HepG2 (cell line): Measurements from ENCODE around the gene RUVBL2. TPM values are rescaled to one million over a fixed set of nuclear protein-coding genes. Genes with fewer than 3 reads are reported as not detected.

Source experiments
- ASH2L ChIP-seq: fragments of 300-600, 200-600 bp; sonication (generic); IDR thresholded peaks from 2 replicates; pipeline ENCODE4 v1.7.0; 2017; ENCODE audit warnings: low read depth, mild to moderate bottlenecking, moderate library complexity, mixed read lengths, low read length; ENCODE audit not compliant: insufficient read length
- CBX5 ChIP-seq: sonication (generic); formaldehyde crosslinking; IDR thresholded peaks from 2 replicates; pipeline ENCODE4 v1.4.0; 2020; ENCODE audit warnings: missing genetic modification reagents, borderline replicate concordance
- CCDC6 ChIP-seq: sonication (generic); formaldehyde crosslinking; IDR thresholded peaks from 2 replicates; pipeline ENCODE4 v1.8.1; 2022; ENCODE audit warnings: mild to moderate bottlenecking, missing genetic modification reagents, moderate library complexity
- DNMT3B ChIP-seq: conservative IDR thresholded peaks from 2 replicates; pipeline ENCODE4 v1.6.1; 2016; ENCODE audit warnings: missing biosample characterization, control low read depth
- EEA1 ChIP-seq: sonication (generic); formaldehyde crosslinking; IDR thresholded peaks from 2 replicates; pipeline ENCODE4 v1.5.1; 2020; ENCODE audit warnings: mild to moderate bottlenecking, missing genetic modification reagents, borderline replicate concordance
- PTBP1 ChIP-seq: fragments of 200-400 bp; formaldehyde crosslinking; IDR thresholded peaks from 2 replicates; pipeline ENCODE4 v1.6.1; 2018; ENCODE audit warnings: low read length, low read depth; ENCODE audit not compliant: poor library complexity, severe bottlenecking
- SUZ12 ChIP-seq: fragments of 150-350 bp; IDR thresholded peaks from 2 replicates; pipeline ENCODE4 v1.6.1; 2014; ENCODE audit warnings: low read depth, low read length
- TEAD2 ChIP-seq: sonication (generic); formaldehyde crosslinking; IDR thresholded peaks from 2 replicates; pipeline ENCODE4 v1.9.0; 2021; ENCODE audit warnings: missing genetic modification reagents
- ZFP36L1 ChIP-seq: sonication (generic); formaldehyde crosslinking; IDR thresholded peaks from 2 replicates; pipeline ENCODE4 v1.8.0; 2022; ENCODE audit warnings: mild to moderate bottlenecking, missing genetic modification reagents, moderate library complexity
- ZFX ChIP-seq: sonication (generic); formaldehyde crosslinking; IDR thresholded peaks from 2 replicates; pipeline ENCODE4 v1.4.0; 2020; ENCODE audit warnings: mild to moderate bottlenecking, low read depth, missing genetic modification reagents, moderate library complexity
- ZMYM2 ChIP-seq: sonication (generic); formaldehyde crosslinking; IDR thresholded peaks from 2 replicates; pipeline ENCODE4 v1.8.0; 2022; ENCODE audit warnings: mild to moderate bottlenecking, missing genetic modification reagents
- ZNF124 ChIP-seq: sonication (generic); formaldehyde crosslinking; IDR thresholded peaks from 2 replicates; pipeline ENCODE4 v1.4.0; 2020; ENCODE audit warnings: missing genetic modification reagents
- ZNF234 ChIP-seq: sonication (generic); formaldehyde crosslinking; conservative IDR thresholded peaks from 2 replicates; pipeline ENCODE4 v1.5.1; 2020; ENCODE audit warnings: mild to moderate bottlenecking, missing genetic modification reagents
- ZNF44 ChIP-seq: sonication (generic); formaldehyde crosslinking; IDR thresholded peaks from 2 replicates; pipeline ENCODE4 v1.5.1; 2020; ENCODE audit warnings: mild to moderate bottlenecking, missing genetic modification reagents
- ZNF644 ChIP-seq: IDR thresholded peaks from 2 replicates; pipeline ENCODE4 v1.6.1; 2016; ENCODE audit warnings: low read depth
- ZNF703 ChIP-seq: sonication (generic); formaldehyde crosslinking; IDR thresholded peaks from 2 replicates; pipeline ENCODE4 v1.5.1; 2020; ENCODE audit warnings: missing genetic modification reagents, mild to moderate bottlenecking, moderate library complexity, borderline replicate concordance
- ZNF768 ChIP-seq: sonication (generic); formaldehyde crosslinking; IDR thresholded peaks from 2 replicates; pipeline ENCODE4 v1.4.0; 2020; ENCODE audit warnings: missing genetic modification reagents
- polyA plus RNA-seq, 8 experiments: library from polyadenylated mRNA; depleted of rRNA in 3 of 8; stranded (reverse) in 7 of 8; unstranded in 1 of 8; fragments of >200 nt; fragmentation: Illumina TruSeq in 4 of 8; extraction: Trizol in 4 of 8; gene quantifications; 2 replicates each; pipeline versions ENCODE4 v1.2.1 to v1.2.3, GENCODE V29; 2011 to 2016; ENCODE audit warnings: low read depth in 4 of 8, missing spikeins in 1 of 8, mixed read lengths in 1 of 8; ENCODE audit not compliant: insufficient read depth in 1 of 8
- total RNA-seq, 5 experiments: library from RNA; depleted of rRNA; stranded (reverse); fragments of >200 nt; fragmentation: Illumina TruSeq; extraction: Trizol; gene quantifications; 2 replicates each; pipeline ENCODE4 v1.2.3, GENCODE V29; 2016; ENCODE audit warnings: low read depth in 1 of 5
- TF ChIP-seq, protein P1 (sequence below): sonication (generic); formaldehyde crosslinking; IDR thresholded peaks from 2 replicates; pipeline ENCODE4 v1.4.0; 2020; ENCODE audit warnings: missing genetic modification reagents
- TF ChIP-seq, protein P2 (sequence below): IDR thresholded peaks from 2 replicates; pipeline ENCODE4 v1.6.1; 2012; ENCODE audit warnings: low read length, improper control_type of control experiment
- TF ChIP-seq, protein P3 (sequence below): sonication (generic); formaldehyde crosslinking; IDR thresholded peaks from 2 replicates; pipeline ENCODE4 v1.5.0; 2020; ENCODE audit warnings: mild to moderate bottlenecking, missing genetic modification reagents
- TF ChIP-seq, protein P4 (sequence below): sonication (generic); formaldehyde crosslinking; IDR thresholded peaks from 2 replicates; pipeline ENCODE4 v1.4.0; 2020; ENCODE audit warnings: missing genetic modification reagents; ENCODE audit errors: not compliant biosample characterization

Gene RUVBL2
- total and polyA plus RNA-seq, 2 of the 13 experiments (the other 11 are each of a cell fraction or from before 2014, with no cell fraction given) = 120 to 122 TPM

DNA sequence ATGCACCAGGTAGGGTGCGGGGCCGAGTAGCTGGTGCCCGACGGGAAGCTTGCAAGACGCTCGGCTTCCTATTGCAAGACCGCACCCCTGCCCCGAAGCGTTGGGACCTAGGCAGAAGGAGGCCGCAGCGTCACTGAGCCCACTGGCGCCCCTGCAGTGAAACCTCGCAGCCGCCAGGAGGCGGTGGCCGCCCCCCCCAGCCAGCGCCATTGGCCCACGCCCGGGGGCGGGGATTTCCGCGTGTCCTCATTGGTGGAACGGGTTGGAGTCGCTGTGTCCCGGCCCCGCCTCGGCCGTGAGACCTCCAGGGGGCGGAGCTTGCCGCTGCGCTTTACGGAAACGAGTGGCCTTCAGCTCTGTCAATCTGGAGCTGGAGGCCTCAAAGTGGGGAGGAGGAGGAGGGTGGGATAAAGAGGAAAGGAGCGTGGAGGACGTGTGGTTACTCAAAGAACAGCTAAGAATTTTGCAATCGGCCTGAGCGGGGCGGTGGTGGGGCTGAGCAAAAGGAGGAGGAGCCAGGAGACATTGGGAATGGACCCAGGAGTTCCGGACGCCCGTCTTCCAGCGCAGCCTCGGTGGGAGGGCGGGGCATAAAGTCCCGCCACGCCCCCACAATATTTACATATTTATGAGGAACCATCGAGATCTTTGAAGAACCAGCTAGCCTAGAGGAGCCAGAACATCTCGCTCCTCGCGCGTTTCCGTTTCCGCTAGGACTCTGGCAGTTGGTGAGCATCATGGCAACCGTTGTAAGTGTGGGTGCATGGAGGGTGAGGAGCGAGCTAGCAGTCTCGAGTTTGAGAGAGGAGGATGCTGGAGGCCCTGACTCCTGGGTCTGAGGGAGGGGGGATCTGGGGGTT, at the start of gene RUVBL2, which contains the start of gene GYS1 (continued):
- TF ChIP-seq ZNF44 (CRISPR knock-in tag) = no peak
- TF ChIP-seq ZNF644 = no peak
- TF ChIP-seq EEA1 = no peak; the same call in 1 of the 2 replicates
- TF ChIP-seq CBX5 (CRISPR knock-in tag) = peak; percentile 43; the same call in 1 of the 2 replicates
- TF ChIP-seq, protein P1, sequence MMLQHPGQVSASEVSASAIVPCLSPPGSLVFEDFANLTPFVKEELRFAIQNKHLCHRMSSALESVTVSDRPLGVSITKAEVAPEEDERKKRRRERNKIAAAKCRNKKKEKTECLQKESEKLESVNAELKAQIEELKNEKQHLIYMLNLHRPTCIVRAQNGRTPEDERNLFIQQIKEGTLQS = no peak
- no peak for TF ChIP-seq CCDC6 (CRISPR knock-in tag)
- TF ChIP-seq ZMYM2 (CRISPR knock-in tag) = no peak
- TF ChIP-seq, protein P2, sequence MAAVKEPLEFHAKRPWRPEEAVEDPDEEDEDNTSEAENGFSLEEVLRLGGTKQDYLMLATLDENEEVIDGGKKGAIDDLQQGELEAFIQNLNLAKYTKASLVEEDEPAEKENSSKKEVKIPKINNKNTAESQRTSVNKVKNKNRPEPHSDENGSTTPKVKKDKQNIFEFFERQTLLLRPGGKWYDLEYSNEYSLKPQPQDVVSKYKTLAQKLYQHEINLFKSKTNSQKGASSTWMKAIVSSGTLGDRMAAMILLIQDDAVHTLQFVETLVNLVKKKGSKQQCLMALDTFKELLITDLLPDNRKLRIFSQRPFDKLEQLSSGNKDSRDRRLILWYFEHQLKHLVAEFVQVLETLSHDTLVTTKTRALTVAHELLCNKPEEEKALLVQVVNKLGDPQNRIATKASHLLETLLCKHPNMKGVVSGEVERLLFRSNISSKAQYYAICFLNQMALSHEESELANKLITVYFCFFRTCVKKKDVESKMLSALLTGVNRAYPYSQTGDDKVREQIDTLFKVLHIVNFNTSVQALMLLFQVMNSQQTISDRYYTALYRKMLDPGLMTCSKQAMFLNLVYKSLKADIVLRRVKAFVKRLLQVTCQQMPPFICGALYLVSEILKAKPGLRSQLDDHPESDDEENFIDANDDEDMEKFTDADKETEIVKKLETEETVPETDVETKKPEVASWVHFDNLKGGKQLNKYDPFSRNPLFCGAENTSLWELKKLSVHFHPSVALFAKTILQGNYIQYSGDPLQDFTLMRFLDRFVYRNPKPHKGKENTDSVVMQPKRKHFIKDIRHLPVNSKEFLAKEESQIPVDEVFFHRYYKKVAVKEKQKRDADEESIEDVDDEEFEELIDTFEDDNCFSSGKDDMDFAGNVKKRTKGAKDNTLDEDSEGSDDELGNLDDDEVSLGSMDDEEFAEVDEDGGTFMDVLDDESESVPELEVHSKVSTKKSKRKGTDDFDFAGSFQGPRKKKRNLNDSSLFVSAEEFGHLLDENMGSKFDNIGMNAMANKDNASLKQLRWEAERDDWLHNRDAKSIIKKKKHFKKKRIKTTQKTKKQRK = no peak
- no peak for TF ChIP-seq TEAD2 (CRISPR knock-in tag)
- no peak for TF ChIP-seq SUZ12
- TF ChIP-seq, protein P3, sequence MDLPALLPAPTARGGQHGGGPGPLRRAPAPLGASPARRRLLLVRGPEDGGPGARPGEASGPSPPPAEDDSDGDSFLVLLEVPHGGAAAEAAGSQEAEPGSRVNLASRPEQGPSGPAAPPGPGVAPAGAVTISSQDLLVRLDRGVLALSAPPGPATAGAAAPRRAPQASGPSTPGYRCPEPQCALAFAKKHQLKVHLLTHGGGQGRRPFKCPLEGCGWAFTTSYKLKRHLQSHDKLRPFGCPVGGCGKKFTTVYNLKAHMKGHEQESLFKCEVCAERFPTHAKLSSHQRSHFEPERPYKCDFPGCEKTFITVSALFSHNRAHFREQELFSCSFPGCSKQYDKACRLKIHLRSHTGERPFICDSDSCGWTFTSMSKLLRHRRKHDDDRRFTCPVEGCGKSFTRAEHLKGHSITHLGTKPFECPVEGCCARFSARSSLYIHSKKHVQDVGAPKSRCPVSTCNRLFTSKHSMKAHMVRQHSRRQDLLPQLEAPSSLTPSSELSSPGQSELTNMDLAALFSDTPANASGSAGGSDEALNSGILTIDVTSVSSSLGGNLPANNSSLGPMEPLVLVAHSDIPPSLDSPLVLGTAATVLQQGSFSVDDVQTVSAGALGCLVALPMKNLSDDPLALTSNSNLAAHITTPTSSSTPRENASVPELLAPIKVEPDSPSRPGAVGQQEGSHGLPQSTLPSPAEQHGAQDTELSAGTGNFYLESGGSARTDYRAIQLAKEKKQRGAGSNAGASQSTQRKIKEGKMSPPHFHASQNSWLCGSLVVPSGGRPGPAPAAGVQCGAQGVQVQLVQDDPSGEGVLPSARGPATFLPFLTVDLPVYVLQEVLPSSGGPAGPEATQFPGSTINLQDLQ = no peak
- peak; percentile 73 for TF ChIP-seq ZFX (CRISPR knock-in tag)
- peak; percentile 58; the same call in 1 of the 2 replicates for TF ChIP-seq DNMT3B (CRISPR knock-in tag)
- TF ChIP-seq ZFP36L1 (CRISPR knock-in tag) = no peak
- 0 out of 2 replicates have a peak, but pooled peaks have one; percentile 73 for TF ChIP-seq ZNF124
- peak; percentile 67 for TF ChIP-seq ASH2L
- TF ChIP-seq, protein P4, sequence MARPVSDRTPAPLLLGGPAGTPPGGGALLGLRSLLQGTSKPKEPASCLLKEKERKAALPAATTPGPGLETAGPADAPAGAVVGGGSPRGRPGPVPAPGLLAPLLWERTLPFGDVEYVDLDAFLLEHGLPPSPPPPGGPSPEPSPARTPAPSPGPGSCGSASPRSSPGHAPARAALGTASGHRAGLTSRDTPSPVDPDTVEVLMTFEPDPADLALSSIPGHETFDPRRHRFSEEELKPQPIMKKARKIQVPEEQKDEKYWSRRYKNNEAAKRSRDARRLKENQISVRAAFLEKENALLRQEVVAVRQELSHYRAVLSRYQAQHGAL = no peak
- TF ChIP-seq PTBP1 = no peak
- TF ChIP-seq ZNF703 (CRISPR knock-in tag) = no peak
- TF ChIP-seq ZNF234 = no peak
- no peak; the same call in 1 of the 2 replicates for TF ChIP-seq ZNF768 (CRISPR knock-in tag)
